Bone marrow (tissue), 2 donors: ENCODE data around the gene MPL.

Source experiments
- DNase-seq, 2 donors: peaks; one replicate each; lab custom pipeline; 2025; lab: John Stamatoyannopoulos, UW

Gene MPL

DNA sequence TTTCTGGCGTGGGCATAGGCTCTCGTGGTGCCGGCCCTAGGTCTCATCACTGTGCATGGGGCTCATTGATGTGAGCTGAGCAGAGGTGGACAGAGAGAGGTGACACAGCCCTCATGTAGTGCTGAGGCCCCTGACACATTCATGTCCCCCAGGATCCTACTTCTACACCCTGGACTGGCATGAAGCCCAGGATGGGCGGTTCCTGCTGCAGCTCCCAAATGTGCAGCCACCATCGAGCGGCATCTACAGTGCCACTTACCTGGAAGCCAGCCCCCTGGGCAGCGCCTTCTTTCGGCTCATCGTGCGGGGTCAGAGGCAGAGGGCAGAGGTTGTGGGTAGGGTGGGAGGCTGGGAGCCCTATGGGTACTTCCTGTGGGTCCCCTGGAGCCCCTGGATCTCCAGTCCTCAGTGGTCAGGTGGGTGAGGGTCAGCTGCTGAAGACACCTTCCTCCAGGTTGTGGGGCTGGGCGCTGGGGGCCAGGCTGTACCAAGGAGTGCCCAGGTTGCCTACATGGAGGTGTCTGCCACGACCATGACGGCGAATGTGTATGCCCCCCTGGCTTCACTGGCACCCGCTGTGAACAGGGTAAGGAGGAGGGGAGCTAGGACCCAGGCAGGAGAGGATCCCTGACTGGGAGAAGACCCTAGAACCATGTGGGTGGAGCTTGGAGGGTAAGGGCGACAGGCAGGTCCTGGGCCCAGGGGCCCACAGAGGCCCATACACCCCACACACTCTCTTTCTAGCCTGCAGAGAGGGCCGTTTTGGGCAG is 30.7 kb upstream of the MPL start:
- no peak for DNase-seq

DNA sequence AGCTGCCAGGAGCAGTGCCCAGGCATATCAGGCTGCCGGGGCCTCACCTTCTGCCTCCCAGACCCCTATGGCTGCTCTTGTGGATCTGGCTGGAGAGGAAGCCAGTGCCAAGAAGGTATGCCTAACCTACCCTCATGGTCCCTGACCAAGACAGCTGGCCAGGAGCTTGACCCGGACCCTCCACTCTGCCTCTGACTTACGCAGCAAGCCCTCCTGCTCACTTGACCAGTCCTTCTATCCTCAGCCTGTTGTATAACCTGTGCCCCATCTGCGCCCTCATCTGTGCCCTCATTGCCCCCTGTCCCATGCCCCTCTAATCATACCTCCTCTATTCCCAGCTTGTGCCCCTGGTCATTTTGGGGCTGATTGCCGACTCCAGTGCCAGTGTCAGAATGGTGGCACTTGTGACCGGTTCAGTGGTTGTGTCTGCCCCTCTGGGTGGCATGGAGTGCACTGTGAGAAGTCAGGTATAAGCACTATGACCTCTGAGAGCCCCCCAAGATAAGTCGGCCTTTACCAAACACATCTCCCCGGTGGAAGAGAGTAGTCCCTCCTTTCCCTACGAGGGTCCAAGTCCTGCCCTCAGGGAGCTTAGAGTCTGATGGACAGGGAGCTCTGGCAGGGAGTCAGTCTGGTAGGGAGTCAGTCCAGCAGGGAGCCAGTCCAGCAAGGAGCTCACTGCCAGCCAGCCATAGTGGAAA is 30.0 kb upstream of the MPL start:
- no peak for DNase-seq

DNA sequence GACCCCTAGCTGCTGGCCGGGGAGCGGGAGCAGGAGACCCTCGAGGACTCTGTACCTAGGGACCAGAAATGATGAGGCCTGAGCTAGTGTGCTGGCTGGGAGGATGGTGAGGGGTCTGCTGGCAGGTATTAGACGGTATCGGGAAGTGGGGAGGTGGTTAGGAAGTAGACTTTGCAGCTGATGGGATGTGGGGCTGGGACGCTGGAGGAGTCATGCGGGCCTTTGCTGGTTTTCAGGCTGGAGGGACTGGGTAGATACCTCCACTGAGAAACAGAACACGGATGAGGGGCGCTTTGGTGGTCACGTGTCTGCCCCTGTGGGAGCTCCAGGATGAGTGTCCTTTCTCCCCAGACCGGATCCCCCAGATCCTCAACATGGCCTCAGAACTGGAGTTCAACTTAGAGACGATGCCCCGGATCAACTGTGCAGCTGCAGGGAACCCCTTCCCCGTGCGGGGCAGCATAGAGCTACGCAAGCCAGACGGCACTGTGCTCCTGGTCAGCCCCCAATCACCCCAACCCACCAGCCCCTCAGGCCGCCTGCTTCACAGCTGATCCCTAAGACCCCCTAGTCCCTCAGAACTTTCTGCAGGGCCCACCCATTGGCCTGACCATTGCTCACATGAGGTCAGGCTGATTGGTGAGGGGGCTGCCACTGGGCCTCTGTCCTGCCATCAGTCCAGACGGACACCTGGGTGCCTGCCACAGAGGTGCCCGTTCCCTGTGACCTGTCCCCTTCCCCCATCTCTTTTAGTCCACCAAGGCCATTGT is 28.8 kb upstream of the MPL start:
- no peak for DNase-seq

DNA sequence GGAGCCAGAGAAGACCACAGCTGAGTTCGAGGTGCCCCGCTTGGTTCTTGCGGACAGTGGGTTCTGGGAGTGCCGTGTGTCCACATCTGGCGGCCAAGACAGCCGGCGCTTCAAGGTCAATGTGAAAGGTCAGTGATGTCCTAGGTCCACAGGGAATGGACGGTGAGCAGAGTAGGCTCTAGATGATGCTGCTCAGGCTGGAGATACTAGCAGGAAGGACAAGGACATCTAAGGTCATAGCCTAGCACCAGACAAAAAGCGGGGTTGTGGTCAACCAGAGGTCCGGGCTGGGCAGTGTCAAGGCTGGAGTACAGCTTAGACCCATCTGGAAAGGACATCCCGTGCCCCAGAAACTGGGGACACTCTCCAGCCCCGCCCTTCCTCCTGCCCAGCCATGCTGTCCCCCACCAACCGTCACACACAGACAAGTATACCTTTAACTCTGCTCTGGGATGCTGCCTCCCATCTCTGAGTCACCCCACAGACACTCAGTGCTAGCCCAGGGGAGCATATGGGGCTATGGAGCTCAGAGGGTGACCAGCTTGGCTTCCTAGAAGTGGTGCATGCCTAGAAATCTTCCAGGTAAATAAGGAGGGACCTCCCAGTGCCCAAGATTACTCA is 28.1 kb upstream of the MPL start:
- DNase-seq = no peak

DNA sequence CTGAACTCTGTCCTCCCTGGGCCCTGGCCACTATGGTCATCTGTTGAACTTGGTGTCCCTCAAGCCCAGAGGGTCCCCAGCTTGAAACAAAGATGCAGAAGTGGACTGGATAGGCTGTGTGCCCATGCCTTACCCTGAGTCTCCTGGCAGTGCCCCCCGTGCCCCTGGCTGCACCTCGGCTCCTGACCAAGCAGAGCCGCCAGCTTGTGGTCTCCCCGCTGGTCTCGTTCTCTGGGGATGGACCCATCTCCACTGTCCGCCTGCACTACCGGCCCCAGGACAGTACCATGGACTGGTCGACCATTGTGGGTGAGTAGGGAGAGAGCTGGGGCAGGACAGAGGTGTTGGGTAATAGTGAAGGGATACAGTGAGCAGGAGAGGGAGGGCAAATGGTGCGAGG is 26.1 kb upstream of the MPL start:
- DNase-seq = no peak

DNA sequence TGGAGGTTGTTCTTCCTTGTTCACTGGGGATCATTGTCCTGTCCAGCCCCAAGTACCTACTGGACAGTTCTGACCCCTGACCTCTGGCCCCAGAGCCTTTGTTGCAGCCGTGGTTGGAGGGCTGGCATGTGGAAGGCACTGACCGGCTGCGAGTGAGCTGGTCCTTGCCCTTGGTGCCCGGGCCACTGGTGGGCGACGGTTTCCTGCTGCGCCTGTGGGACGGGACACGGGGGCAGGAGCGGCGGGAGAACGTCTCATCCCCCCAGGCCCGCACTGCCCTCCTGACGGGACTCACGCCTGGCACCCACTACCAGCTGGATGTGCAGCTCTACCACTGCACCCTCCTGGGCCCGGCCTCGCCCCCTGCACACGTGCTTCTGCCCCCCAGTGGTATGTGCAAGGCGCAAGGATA is 25.4 kb upstream of the MPL start:
- DNase-seq = no peak

DNA sequence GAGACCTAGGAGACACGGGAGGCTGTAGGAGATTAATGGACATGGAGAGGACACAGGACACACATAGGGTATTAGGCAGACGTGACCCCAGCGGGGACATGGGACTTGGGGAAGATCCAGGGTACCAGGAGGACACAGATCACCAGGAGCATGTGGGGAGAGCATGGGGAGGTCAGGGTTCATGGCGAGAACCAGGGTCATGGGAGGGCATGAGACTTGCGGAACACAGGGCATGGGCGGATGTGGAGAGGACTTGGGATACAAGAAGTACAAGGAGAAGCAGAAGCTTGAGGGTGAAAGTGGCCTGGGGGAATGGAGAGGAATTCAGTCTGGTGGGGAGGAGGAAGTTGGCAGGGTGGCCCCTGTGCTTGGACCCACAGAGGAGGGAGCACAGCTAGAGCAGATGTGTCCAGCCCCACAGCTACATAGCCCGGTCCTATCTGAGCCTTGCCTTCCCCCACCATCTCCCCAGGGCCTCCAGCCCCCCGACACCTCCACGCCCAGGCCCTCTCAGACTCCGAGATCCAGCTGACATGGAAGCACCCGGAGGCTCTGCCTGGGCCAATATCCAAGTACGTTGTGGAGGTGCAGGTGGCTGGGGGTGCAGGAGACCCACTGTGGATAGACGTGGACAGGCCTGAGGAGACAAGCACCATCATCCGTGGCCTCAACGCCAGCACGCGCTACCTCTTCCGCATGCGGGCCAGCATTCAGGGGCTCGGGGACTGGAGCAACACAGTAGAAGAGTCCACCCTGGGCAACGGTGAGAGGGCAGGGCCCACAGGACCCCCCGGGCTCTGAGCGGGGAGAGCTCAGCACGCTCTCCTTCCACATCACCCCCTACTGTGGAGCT is 24.7 kb upstream of the MPL start:
- no peak for DNase-seq

DNA sequence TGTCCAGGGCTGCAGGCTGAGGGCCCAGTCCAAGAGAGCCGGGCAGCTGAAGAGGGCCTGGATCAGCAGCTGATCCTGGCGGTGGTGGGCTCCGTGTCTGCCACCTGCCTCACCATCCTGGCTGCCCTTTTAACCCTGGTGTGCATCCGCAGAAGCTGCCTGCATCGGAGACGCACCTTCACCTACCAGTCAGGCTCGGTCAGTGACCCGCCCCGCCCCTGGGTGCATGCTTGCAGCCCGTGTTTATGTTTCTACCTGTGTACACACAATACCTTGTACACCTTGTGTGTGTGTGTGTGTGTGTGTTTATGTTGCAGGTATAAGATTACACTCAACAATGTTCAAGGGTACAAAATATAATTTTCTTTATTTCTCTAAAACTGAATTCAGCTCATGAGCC is 23.8 kb upstream of the MPL start:
- no peak for DNase-seq

DNA sequence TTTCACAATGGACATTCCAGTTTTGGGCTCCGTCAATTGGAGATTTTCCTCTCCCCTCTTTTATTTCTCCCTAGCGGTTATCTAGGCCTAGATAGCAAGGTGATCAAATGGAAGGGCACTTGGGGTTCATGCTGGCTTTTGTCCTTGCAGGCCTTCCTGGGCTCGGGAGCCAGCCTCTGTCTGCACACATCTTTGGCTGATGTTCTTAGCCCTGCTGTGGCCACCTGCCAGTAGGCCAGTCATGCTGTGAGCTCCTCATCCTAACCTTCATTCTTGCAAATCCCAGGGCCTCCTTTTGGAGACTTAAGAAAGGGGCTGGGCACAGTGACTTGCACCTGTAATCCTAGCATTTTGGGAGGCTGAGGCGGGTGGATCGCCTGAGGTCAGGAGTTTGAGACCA is 23.4 kb upstream of the MPL start:
- no peak for DNase-seq

DNA sequence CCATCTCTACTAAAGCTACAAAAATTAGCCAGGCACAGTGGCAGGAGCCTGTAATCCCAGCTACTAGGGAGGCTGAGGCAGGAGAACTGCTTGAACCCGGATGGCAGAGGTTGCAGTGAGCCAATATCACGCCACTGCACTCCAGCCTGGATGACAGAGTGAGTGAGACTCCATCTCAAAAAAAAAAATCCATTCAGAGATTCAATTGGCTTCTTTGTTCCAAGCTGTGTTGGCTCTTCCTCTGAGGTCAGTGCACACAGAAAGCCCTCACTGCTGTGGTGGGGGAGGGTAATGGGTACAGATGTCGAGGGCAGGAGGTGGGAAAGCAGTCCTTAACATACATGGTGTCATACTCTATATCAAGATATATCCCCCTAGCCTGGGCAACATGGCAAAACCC is 22.1 kb upstream of the MPL start:
- no peak for DNase-seq

DNA sequence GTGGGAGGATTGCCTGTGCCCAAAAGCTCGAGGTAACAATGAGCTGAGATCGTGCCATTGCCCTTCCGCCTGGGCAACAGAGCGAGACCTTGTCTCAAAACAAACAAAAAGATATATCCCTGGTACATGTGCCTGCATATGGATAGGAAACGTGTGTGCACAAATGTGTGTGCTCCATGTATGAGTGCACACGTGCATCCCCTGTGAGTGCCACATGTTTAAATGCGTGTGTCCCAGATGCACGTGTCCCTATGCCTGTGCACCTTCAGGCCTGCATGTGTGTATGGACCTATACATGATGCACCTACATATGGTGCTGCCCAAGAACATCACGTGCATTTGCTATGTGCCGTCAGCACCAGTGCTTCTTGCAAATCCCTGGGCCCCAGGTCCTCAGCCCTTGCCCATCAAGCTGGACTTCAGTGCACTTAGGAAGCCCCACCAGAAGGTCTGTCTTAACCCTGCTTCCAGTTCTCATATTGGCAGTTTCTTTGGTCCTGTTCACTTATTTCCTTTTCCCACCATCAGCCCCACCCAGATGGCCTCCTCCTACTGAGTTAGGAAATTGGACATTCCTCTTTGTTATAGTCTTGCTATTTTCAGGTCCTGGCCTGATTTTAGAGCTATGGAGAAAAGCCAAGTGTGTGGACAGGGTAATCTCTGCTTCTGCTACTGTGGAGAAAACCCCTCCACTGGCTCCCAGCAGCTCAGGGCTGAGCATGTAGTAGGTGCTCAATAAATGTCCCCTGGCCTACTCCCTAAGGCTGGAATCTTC is 21.5 kb upstream of the MPL start:
- DNase-seq = no peak

DNA sequence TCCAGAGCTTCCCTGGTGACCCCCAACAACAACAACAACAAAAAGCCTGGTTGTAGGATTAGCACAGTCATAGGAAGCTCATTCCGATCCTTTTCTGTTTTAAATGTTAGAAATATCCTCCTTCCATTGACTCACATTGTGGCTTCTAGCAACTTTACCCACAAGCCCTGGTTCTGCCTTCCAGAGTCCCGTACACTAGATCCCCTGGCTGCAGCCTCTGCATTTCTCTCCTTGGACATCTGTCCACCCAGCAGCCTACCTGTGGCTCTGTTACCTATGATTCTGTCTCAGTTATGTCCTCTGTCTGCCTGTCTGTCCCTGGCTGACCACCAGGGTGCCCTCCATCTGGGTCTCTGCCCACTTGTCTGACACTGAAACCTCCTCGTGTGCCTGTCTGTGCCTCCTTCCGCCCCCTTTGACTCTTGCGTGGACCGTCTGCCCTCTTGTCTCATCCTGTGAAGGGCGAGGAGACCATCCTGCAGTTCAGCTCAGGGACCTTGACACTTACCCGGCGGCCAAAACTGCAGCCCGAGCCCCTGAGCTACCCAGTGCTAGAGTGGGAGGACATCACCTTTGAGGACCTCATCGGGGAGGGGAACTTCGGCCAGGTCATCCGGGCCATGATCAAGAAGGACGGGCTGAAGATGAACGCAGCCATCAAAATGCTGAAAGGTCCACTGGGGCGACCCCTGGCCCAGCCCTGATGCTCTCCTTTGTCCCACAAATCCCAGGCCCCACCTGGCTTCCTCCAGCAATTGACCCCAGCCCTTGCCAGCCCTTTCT is 20.7 kb upstream of the MPL start:
- no peak for DNase-seq

DNA sequence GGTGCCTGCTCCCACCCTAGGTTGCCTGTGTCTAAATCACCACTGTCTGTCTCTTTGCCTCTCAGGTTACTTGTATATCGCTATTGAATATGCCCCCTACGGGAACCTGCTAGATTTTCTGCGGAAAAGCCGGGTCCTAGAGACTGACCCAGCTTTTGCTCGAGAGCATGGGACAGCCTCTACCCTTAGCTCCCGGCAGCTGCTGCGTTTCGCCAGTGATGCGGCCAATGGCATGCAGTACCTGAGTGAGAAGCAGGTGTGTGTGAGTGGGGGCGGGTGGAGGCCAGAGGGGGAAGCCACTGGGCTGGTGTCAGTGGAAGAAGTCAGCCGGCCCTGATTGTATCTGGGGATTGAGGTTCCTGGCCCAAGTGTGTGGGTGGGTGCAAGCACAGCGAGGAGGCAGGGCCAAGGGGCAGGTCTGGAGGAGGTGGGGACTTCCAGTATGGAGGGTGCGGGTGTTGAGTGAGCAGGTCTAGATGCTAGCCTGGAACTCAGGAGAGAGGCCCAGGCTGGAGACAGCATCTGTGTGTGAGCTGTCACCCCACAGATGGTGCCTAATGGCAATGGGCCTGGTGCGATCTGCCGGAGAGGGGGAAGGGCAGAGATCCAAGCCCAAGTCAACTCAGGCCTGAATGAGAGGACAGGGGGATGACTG is 19.7 kb upstream of the MPL start:
- no peak for DNase-seq

DNA sequence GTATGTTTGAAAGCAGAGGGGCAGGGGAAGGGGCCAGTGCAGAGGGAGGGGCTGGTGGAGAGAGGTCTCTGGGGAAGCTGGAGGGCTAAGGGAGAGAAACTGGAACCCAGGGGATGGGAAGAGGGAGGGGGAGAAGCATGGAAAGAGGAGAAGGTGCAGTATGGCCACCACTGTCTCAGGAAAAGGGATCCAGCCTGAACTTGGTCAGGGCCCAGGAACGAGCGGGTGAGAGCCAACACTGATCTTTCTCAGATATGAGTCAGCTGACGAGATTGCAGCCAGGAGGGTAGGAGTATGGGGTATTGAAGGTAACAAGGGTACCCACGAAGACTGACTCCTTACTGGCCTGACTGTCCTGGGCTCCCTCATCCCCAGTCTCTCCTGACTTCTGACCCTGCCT is 18.8 kb upstream of the MPL start:
- no peak for DNase-seq

DNA sequence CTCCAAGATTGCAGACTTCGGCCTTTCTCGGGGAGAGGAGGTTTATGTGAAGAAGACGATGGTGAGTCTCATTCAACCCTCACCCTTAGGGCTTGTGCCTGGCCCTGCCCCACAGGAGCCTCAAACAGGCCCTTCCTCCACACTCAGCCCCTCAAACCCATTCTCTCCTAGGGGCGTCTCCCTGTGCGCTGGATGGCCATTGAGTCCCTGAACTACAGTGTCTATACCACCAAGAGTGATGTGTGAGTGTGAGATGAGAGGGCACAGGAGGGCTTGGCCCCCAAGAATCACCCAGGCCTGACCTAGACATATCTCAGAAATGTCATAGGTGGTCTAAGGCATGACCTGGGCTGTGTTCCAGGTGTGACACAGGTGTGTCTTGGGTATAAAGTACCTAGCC is 18.3 kb upstream of the MPL start:
- DNase-seq = no peak

DNA sequence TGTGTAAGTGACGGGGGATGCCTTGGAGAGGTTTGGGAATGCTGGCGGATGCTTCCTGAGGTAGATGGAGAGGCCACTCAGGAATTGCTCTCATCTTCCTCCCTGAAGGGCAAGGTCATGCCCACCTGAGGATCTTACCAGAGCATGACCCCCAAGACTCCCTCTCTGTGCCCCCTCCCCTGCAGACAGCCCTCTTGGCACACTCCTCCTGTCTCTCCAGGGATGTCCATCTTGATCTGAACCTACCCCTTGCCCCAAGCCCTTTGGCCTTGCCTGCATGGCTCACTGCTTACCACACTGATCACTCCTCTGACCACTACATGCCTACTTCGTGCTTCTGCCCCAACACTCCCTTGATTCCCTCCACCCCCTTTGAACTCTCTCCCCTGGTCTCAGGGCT is 17.9 kb upstream of the MPL start:
- DNase-seq = no peak

DNA sequence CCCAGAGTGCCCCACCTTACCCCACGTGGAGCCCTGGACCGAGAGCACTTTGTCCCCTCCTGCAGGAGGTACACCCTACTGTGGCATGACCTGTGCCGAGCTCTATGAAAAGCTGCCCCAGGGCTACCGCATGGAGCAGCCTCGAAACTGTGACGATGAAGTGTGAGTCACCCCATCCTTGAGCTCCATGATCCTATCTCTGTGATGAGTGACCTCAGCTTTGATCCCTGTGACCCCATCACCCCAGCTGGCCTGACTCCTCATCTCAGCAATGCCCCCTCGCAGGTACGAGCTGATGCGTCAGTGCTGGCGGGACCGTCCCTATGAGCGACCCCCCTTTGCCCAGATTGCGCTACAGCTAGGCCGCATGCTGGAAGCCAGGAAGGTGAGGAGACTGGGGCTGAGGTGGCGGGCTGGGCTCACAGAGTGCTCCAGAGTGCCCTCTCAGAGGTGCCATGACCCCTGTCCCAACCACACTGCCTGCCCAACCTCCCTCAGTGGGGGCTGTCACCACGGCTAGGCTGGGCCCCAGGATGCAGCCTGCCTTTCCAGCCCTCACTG is 16.2 kb upstream of the MPL start:
- no peak for DNase-seq

DNA sequence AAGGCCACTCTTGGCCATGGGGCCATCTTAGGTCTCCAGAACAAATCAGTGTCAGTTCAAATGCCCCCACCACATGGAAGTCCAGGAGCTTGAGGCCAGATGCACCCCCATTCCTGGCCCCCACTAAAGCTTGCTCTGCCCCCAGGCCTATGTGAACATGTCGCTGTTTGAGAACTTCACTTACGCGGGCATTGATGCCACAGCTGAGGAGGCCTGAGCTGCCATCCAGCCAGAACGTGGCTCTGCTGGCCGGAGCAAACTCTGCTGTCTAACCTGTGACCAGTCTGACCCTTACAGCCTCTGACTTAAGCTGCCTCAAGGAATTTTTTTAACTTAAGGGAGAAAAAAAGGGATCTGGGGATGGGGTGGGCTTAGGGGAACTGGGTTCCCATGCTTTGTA is 15.1 kb upstream of the MPL start:
- DNase-seq = no peak

DNA sequence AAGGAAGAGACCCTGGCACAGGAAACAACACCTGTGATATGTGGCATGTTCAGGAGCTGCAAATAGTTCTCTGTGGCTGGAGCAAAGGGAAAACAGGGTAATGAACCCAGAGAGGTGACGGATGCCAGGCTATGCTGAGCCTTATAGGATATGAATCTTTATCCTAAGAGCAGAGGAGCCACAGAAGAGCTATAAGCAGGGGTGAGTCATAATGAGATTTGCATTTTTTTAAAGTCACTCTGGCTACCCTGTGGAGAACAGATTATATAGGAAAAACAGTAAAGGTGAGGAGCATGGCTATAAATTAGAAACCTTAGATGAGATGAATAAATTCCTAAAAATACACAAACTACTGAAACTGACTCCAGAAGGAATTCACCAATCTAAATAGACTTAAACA is 12.8 kb upstream of the MPL start:
- DNase-seq = peak in 1 of 2 donors; percentile 40
